SK-N-SH (cell line): ENCODE data around the gene TADA2A. TPM values are rescaled to one million over a fixed set of nuclear protein-coding genes. Genes with fewer than 3 reads are reported as not detected.
A peak's percentile ranks its signal among the peaks of the same experiment; 100 is the strongest.

ENCODE experiments used
- CTCF ChIA-PET: fragments of 300-600, 350-600 bp; formaldehyde crosslinking; extraction: SDS; loops from one replicate; lab custom pipeline; 2021; lab: Yijun Ruan, JAX
- POLR2A ChIA-PET: fragments of 350-600 bp; sonication (Branson Sonifier 250); formaldehyde crosslinking; extraction: SDS; loops from one replicate; lab custom pipeline; 2020; ENCODE audit warnings: antibody characterized with exemption, inconsistent platforms; lab: Yijun Ruan, JAX
- DNase-seq: peaks from one replicate; pipeline ENCODE4 v3.0.0; 2012
- H2AFZ ChIP-seq: fragments of 200-600 bp; sonication (generic); 2 replicates; pipeline ENCODE4 v1.8.1; 2016; ENCODE audit warnings: antibody characterized with exemption, mild to moderate bottlenecking, low read depth
- H3F3A ChIP-seq: fragments of 200-600 bp; sonication (generic); replicated peaks from 2 replicates; pipeline ENCODE3; 2016; ENCODE audit warnings: antibody characterized with exemption, mild to moderate bottlenecking; ENCODE audit not compliant: insufficient read depth
- H3K27ac ChIP-seq, 2 experiments: fragments of 200-500 bp in 1 of 2; fragments of 200-600 bp in 1 of 2; sonication (Bioruptor generic) in 1 of 2; sonication (generic), shearing (Covaris generic) in 1 of 2; 2 replicates each; pipeline versions ENCODE4 v1.5.1 to v1.6.1; 2014 to 2016; ENCODE audit warnings: low read depth in 2 of 2, inconsistent platforms in 1 of 2, low read length in 1 of 2, mild to moderate bottlenecking in 1 of 2, mixed read lengths in 1 of 2
- H3K27me3 ChIP-seq: fragments of 200-600 bp; sonication (generic), shearing (Covaris generic); 2 replicates; pipeline ENCODE4 v1.6.1; 2016; ENCODE audit warnings: mixed run types; ENCODE audit not compliant: insufficient read depth
- H3K36me3 ChIP-seq, 2 experiments: fragments of 200-500 bp in 1 of 2; fragments of 200-600 bp in 1 of 2; sonication (Bioruptor generic) in 1 of 2; sonication (generic) in 1 of 2; replicated peaks in 1 of 2; 2 replicates each; pipeline versions ENCODE3 to v1.5.1; 2014 to 2016; ENCODE audit warnings: low read length in 1 of 2, mild to moderate bottlenecking in 1 of 2; ENCODE audit not compliant: insufficient read depth in 2 of 2, control insufficient read depth in 1 of 2
- H3K4me1 ChIP-seq, 2 experiments: fragments of 200-500 bp in 1 of 2; fragments of 200-600 bp in 1 of 2; sonication (Bioruptor generic) in 1 of 2; sonication (generic), shearing (Covaris generic) in 1 of 2; 2 replicates each; pipeline versions ENCODE4 v1.5.1 to v1.6.1; 2014 to 2016; ENCODE audit warnings: low read depth in 1 of 2, low read length in 1 of 2, mixed run types in 1 of 2; ENCODE audit not compliant: insufficient read depth in 2 of 2, control insufficient read depth in 1 of 2
- H3K4me2 ChIP-seq: fragments of 200-600 bp; sonication (generic), shearing (Covaris generic); 2 replicates; pipeline ENCODE4 v1.6.1; 2017; ENCODE audit warnings: mixed run types
- H3K4me3 ChIP-seq, 2 experiments: fragments of 200-500 bp in 1 of 2; fragments of 200-600 bp in 1 of 2; sonication (Bioruptor generic) in 1 of 2; sonication (generic), shearing (Covaris generic) in 1 of 2; 2 replicates each; pipeline versions ENCODE4 v1.5.1 to v1.8.1; 2014 to 2016; ENCODE audit warnings: low read depth in 2 of 2, inconsistent platforms in 1 of 2, low read length in 1 of 2, mild to moderate bottlenecking in 1 of 2, mixed read lengths in 1 of 2, moderate library complexity in 1 of 2
- H3K79me2 ChIP-seq: fragments of 200-600 bp; sonication (generic); 2 replicates; pipeline ENCODE4 v1.8.1; 2017; ENCODE audit warnings: mild to moderate bottlenecking; ENCODE audit not compliant: insufficient read depth
- H3K9ac ChIP-seq: fragments of 200-600 bp; sonication (generic); 2 replicates; pipeline ENCODE4 v1.6.1; 2017; ENCODE audit warnings: mixed run types
- H3K9me2 ChIP-seq: fragments of 200-600 bp; sonication (generic); 2 replicates; pipeline ENCODE4 v1.6.1; 2017; ENCODE audit warnings: mixed run types
- H3K9me3 ChIP-seq: fragments of 200-600 bp; sonication (generic); 2 replicates; pipeline ENCODE4 v1.6.1; 2017; ENCODE audit warnings: mixed run types, mild to moderate bottlenecking, moderate library complexity
- H4K20me1 ChIP-seq: fragments of 200-600 bp; sonication (generic); 2 replicates; pipeline ENCODE4 v1.6.1; 2017; ENCODE audit warnings: mild to moderate bottlenecking, mixed run types; ENCODE audit not compliant: insufficient read depth
- CHD2 ChIP-seq: fragments of 150-350 bp; IDR thresholded peaks from 2 replicates; pipeline ENCODE4 v1.6.1; 2018; ENCODE audit warnings: low read length; ENCODE audit not compliant: partially characterized antibody
- EP300 ChIP-seq, 2 experiments: IDR thresholded peaks; 2 replicates each; pipeline versions ENCODE4 v1.4.0 to v1.6.1; 2012; ENCODE audit warnings: borderline replicate concordance in 1 of 2, low read depth in 1 of 2, low read length in 1 of 2
- FOSL2 ChIP-seq: IDR thresholded peaks from 2 replicates; pipeline ENCODE4 v1.4.0; 2012; ENCODE audit warnings: low read depth, mild to moderate bottlenecking, moderate library complexity, borderline replicate concordance
- FOXJ3 ChIP-seq: sonication (generic); formaldehyde crosslinking; IDR thresholded peaks from 2 replicates; pipeline ENCODE4 v1.5.1; 2020; ENCODE audit warnings: mild to moderate bottlenecking, missing genetic modification reagents
- JUND ChIP-seq: IDR thresholded peaks from 2 replicates; pipeline ENCODE4 v1.4.0; 2012
- MEF2A ChIP-seq: IDR thresholded peaks from 2 replicates; pipeline ENCODE4 v1.4.0; 2012; ENCODE audit warnings: low read depth, borderline replicate concordance
- MXI1 ChIP-seq: IDR thresholded peaks from 2 replicates; pipeline ENCODE4 v1.6.1; 2012; ENCODE audit warnings: mild to moderate bottlenecking, low read depth, low read length, improper control_type of control experiment
- POLR2AphosphoS5 ChIP-seq: IDR thresholded peaks from 2 replicates; pipeline ENCODE4 v1.6.1; 2012; ENCODE audit warnings: low read depth, low read length
- RAD21 ChIP-seq: IDR thresholded peaks from 2 replicates; pipeline ENCODE4 v1.6.1; 2012; ENCODE audit warnings: mild to moderate bottlenecking, low read length
- RCOR1 ChIP-seq: fragments of 150-350 bp; IDR thresholded peaks from 2 replicates; pipeline ENCODE4 v1.6.1; 2017; ENCODE audit warnings: antibody characterized with exemption, low read length
- SMC3 ChIP-seq: IDR thresholded peaks from 2 replicates; pipeline ENCODE4 v1.6.1; 2012; ENCODE audit warnings: low read depth, low read length, improper control_type of control experiment
- TCF12 ChIP-seq: IDR thresholded peaks from 2 replicates; pipeline ENCODE4 v1.4.0; 2012
- TEAD4 ChIP-seq: IDR thresholded peaks from 2 replicates; pipeline ENCODE4 v1.4.0; 2012; ENCODE audit warnings: mild to moderate bottlenecking, borderline replicate concordance; ENCODE audit not compliant: insufficient read depth
- WGBS: methylation state at CpG from one replicate; pipeline ENCODE4 v1.1.6; 2017; ENCODE audit warnings: low lambda C conversion rate; 5-methylcytosine and 5-hydroxymethylcytosine counted together
- polyA plus RNA-seq, 3 experiments: library from polyadenylated mRNA; depleted of rRNA; stranded (reverse); fragments of >200 nt; gene quantifications; 2 replicates each; pipeline ENCODE4 v1.2.3, GENCODE V29; 2012
- TF ChIP-seq, protein P1 (sequence below): IDR thresholded peaks from 2 replicates; pipeline ENCODE4; 2012
- TF ChIP-seq, protein P2 (sequence below): IDR thresholded peaks from 2 replicates; pipeline ENCODE4 v1.4.0; 2012; ENCODE audit warnings: low read depth
- TF ChIP-seq, protein P3 (sequence below): fragments of 150-350 bp; IDR thresholded peaks from 2 replicates; pipeline ENCODE4 v1.6.1; 2017; ENCODE audit warnings: antibody characterized with exemption, low read length, low read depth, borderline replicate concordance
- TF ChIP-seq, protein P4 (sequence below): fragments of 200-600 bp; sonication (generic); IDR thresholded peaks from 2 replicates; pipeline ENCODE4 v1.6.1; 2017; ENCODE audit warnings: antibody characterized with exemption, mild to moderate bottlenecking, moderate library complexity

The TADA2A gene
- polyA plus RNA-seq, 1 of the 3 experiments (the other 2 are of a cell fraction): 9.7 TPM

DNA sequence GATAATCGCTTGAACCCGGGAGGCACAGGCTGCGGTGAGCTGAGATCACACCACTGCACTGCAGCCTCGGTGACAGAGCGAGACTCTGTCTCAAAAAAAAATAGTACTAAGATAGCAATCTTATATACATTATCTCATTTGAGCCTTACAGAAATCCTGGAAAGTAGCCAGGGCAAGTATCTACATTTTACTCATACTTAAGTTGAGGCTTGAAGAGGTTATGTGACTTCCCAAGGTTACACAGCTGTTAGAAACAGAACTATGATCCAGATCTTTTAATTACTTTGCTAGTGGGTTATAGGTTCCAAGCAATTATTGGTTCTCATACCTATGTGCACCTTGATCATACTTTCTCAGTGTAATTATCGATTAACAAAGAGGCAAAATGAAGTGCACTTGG is 15.5 kb upstream of the TADA2A start:
- ChIA-PET POLR2A (no interaction called here), CTCF (interaction anchor here (1.8 to 9.7 kb wide), 2 partner anchors 10 to 17 kb away, joined by 4 to 101 read pairs; partner anchors contain the start of gene C17orf78)

DNA sequence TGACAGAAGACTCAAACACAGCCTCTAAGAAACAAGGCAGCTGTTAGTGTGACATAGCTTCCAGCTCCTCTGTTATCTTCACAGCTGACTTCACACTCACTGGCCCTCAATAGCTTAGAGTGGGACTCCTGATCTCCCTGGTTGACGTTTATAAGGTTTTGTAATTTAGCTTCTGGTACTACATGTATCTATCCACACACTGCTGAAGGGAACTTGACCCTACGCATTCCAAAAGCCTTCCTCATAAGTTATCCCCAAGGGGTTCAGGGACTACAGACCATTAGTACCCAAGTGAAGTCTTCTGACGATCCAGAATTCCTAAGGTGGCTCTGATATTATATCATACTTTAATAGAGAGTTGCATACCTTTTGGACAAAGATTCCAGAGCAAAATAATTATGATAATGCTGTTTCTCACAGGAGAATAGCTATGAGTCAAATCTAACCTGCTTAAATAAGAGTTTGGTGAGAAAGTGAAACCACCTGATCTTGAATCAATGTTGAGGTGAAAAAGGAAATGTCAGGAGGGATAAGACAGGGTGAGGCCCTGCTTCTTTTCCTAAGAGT is 14.6 kb upstream of the TADA2A start:
- CTCF ChIA-PET: interaction anchor here (1.0 to 9.7 kb wide), 3 partner anchors 9 to 18 kb away, joined by 4 to 101 read pairs (median 4); partner anchors contain the start of gene C17orf78
- TF ChIP-seq EP300 (IDR thresholded peaks at IDR 0.05; ENCODE audit: borderline replicate concordance in 1 of 2, low read depth in 1 of 2, low read length in 1 of 2) (no peak), FOSL2 (no peak), TEAD4 (no peak)
- TF ChIP-seq, all 33 proteins: peak for 0
- H3F3A ChIP-seq: no peaks in the 10 kb centered on the region
- H3K9ac ChIP-seq: no peak overlapping the region
- H3K79me2 ChIP-seq: peaks cover 4% of the 10 kb centered on the region; the same call in 1 of the 2 replicates
- H3K4me2 ChIP-seq: peak overlapping the region; percentile 45
- no peaks in the 10 kb centered on the region for H3K27me3 ChIP-seq
- WGBS: 47% methylated on average over 3 of the region's 3 CpGs
- peak overlapping the region in 1 of 2 experiments; percentile 55; a peak in 3 of 4 replicates for H3K27ac ChIP-seq
- POLR2A ChIA-PET: interaction anchor here (1.5 kb wide), 1 partner anchor 15 kb away, joined by 4 read pairs; no protein-coding TSS in a partner anchor
- H2AFZ ChIP-seq: no peak overlapping the region
- peak overlapping the region in 1 of 2 experiments; percentile 5; a peak in 1 of 4 replicates for H3K4me3 ChIP-seq
- no peak for DNase-seq
- peaks cover 0 to 27% of the 10 kb centered on the region in 2 experiments; a peak in 3 of 4 replicates for H3K4me1 ChIP-seq
- peaks cover 1% of the 10 kb centered on the region; the same call in 1 of the 2 replicates for H4K20me1 ChIP-seq
- no peaks in the 10 kb centered on the region for H3K9me3 ChIP-seq
- H3K36me3 ChIP-seq: no peaks in the 10 kb centered on the region
- H3K9me2 ChIP-seq: no peaks in the 10 kb centered on the region

More for the DNA sequence above, 15.5 kb upstream of the TADA2A start:
- Histone ChIP-seq H3K9ac (no peak overlapping the region), H3K9me3 (no peaks in the 10 kb centered on the region), H3K4me1 (peaks cover 0 to 27% of the 10 kb centered on the region in 2 experiments; a peak in 3 of 4 replicates), H3K4me2 (no peak overlapping the region), H3K27ac (peak overlapping the region in 1 of 2 experiments; percentile 55; a peak in 2 of 4 replicates), H3K79me2 (peaks cover 4% of the 10 kb centered on the region; the same call in 1 of the 2 replicates), H3K27me3 (no peaks in the 10 kb centered on the region), H3K36me3 (no peaks in the 10 kb centered on the region), H4K20me1 (no peaks in the 10 kb centered on the region), H2AFZ (no peak overlapping the region), H3K4me3 (no peak overlapping the region), H3F3A (no peaks in the 10 kb centered on the region), H3K9me2 (no peaks in the 10 kb centered on the region)
- no peak for TF ChIP-seq MEF2A
- no peak for TF ChIP-seq JUND
- TF ChIP-seq, protein P1, sequence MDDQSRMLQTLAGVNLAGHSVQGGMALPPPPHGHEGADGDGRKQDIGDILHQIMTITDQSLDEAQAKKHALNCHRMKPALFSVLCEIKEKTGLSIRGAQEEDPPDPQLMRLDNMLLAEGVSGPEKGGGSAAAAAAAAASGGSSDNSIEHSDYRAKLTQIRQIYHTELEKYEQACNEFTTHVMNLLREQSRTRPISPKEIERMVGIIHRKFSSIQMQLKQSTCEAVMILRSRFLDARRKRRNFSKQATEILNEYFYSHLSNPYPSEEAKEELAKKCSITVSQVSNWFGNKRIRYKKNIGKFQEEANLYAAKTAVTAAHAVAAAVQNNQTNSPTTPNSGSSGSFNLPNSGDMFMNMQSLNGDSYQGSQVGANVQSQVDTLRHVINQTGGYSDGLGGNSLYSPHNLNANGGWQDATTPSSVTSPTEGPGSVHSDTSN: no peak
- TF ChIP-seq, protein P2, sequence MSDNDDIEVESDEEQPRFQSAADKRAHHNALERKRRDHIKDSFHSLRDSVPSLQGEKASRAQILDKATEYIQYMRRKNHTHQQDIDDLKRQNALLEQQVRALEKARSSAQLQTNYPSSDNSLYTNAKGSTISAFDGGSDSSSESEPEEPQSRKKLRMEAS: no peak
- no peak for TF ChIP-seq TCF12
- TF ChIP-seq RAD21: no peak
- no peak for DNase-seq
- WGBS: 87% methylated on average over 6 of the region's 6 CpGs

DNA sequence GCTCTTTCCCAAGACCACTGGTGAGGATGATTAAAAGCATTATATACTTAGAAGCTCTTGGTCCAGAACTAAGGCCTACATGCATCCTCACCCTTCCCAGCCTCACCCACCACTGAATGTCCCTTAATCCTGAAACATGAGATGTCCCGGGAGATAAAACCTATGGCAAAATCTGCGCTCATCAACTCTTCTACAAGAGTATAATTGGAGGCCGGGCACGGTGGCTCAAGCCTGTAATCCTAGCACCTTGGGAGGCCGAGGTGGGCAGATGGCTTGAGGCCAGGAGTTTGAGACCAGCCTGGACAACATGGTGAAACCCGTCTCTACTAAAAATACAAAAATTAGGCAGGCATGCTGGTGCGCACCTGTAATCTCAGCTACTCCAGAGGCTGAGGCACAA is 13.3 kb upstream of the TADA2A start:
- Histone ChIP-seq H3K9ac (no peak overlapping the region), H3K79me2 (peaks cover 4% of the 10 kb centered on the region; the same call in 1 of the 2 replicates), H3K4me3 (no peak overlapping the region), H3K9me2 (no peaks in the 10 kb centered on the region), H3K4me2 (no peak overlapping the region), H3K4me1 (peaks cover 0 to 21% of the 10 kb centered on the region in 2 experiments; a peak in 3 of 4 replicates), H3K9me3 (no peaks in the 10 kb centered on the region), H4K20me1 (peaks cover 7% of the 10 kb centered on the region; the same call in 1 of the 2 replicates), H3K27ac (no peak overlapping the region), H3K27me3 (no peaks in the 10 kb centered on the region), H3F3A (peaks cover 4% of the 10 kb centered on the region), H3K36me3 (no peaks in the 10 kb centered on the region), H2AFZ (no peak overlapping the region)
- 94% methylated on average over 7 of the region's 7 CpGs for WGBS
- CTCF ChIA-PET: interaction anchor here (9.7 kb wide), 1 partner anchor 19 kb away, joined by 101 read pairs; the partner anchor contains the start of gene C17orf78
- no peak for DNase-seq
- POLR2A ChIA-PET: no interaction called here
- TF ChIP-seq CHD2 (no peak), MXI1 (no peak), RCOR1 (no peak), SMC3 (no peak), FOSL2 (no peak), FOXJ3 (CRISPR knock-in tag) (no peak), POLR2AphosphoS5 (no peak)
- TF ChIP-seq, protein P3, sequence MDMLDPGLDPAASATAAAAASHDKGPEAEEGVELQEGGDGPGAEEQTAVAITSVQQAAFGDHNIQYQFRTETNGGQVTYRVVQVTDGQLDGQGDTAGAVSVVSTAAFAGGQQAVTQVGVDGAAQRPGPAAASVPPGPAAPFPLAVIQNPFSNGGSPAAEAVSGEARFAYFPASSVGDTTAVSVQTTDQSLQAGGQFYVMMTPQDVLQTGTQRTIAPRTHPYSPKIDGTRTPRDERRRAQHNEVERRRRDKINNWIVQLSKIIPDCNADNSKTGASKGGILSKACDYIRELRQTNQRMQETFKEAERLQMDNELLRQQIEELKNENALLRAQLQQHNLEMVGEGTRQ: no peak
- TF ChIP-seq, protein P4, sequence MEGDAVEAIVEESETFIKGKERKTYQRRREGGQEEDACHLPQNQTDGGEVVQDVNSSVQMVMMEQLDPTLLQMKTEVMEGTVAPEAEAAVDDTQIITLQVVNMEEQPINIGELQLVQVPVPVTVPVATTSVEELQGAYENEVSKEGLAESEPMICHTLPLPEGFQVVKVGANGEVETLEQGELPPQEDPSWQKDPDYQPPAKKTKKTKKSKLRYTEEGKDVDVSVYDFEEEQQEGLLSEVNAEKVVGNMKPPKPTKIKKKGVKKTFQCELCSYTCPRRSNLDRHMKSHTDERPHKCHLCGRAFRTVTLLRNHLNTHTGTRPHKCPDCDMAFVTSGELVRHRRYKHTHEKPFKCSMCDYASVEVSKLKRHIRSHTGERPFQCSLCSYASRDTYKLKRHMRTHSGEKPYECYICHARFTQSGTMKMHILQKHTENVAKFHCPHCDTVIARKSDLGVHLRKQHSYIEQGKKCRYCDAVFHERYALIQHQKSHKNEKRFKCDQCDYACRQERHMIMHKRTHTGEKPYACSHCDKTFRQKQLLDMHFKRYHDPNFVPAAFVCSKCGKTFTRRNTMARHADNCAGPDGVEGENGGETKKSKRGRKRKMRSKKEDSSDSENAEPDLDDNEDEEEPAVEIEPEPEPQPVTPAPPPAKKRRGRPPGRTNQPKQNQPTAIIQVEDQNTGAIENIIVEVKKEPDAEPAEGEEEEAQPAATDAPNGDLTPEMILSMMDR: no peak
